Natural killer cell (primary cell): ENCODE results near the gene TXLNA. TPM values are rescaled to one million over a fixed set of nuclear protein-coding genes. Genes with fewer than 3 reads are reported as not detected.
"Not testable (repeated sequence)": the region's sequence is repeated elsewhere in the genome, so short reads cannot be mapped to it uniquely, and the experiment has no call there.

Source experiments
- ATAC-seq, 3 donors: fragments of 150-1000 bp in 2 of 3; fragments of 200-7000 bp in 1 of 3; cut with Tn5 transposase; 1 replicate in 1 of 3; 2 replicates in 2 of 3; pipeline ENCODE4 v1.10.0; 2021; ENCODE audit warnings: mild to moderate bottlenecking in 2 of 3, moderate library complexity in 2 of 3
- DNase-seq, 2 donors: peaks; one replicate each; pipeline versions ENCODE4 v3.0.0 to v3.0.0-alpha.2; 2013 to 2021; ENCODE audit warnings: mixed read lengths in 1 of 2
- H3K27ac ChIP-seq: one replicate; pipeline ENCODE4 v1.5.1; 2013; ENCODE audit warnings: mild to moderate bottlenecking, low read length
- H3K27me3 ChIP-seq: one replicate; pipeline ENCODE4 v1.6.1; 2013; ENCODE audit warnings: low read length; ENCODE audit not compliant: control insufficient read depth, insufficient read depth
- H3K36me3 ChIP-seq: one replicate; pipeline ENCODE4 v1.6.1; 2013; ENCODE audit warnings: low read length; ENCODE audit not compliant: control insufficient read depth, insufficient read depth
- H3K4me1 ChIP-seq: one replicate; pipeline ENCODE4 v1.6.1; 2013; ENCODE audit warnings: low read length; ENCODE audit not compliant: control insufficient read depth, insufficient read depth
- H3K4me3 ChIP-seq: one replicate; pipeline ENCODE4 v1.5.1; 2013; ENCODE audit warnings: low read length
- H3K9me3 ChIP-seq: one replicate; pipeline ENCODE4 v1.6.1; 2013; ENCODE audit warnings: low read length; ENCODE audit not compliant: control insufficient read depth, insufficient read depth
- H3K27ac Mint-ChIP-seq, 2 donors: one replicate each; pipeline ENCODE4 v1.8.0; 2022; ENCODE audit warnings: mild to moderate bottlenecking in 2 of 2, mixed read lengths in 2 of 2, moderate library complexity in 1 of 2
- H3K27me3 Mint-ChIP-seq, 2 donors: one replicate each; pipeline ENCODE4 v1.8.0; 2022; ENCODE audit warnings: low read depth in 2 of 2, mixed read lengths in 2 of 2
- H3K36me3 Mint-ChIP-seq: one replicate; pipeline ENCODE4 v1.8.0; 2022; ENCODE audit warnings: mixed read lengths
- H3K4me1 Mint-ChIP-seq, 2 donors: one replicate each; pipeline ENCODE4 v1.8.0; 2022; ENCODE audit warnings: mixed read lengths in 2 of 2
- H3K4me3 Mint-ChIP-seq: one replicate; pipeline ENCODE4 v1.8.0; 2022; ENCODE audit warnings: mild to moderate bottlenecking, moderate library complexity, mixed read lengths
- H3K9me3 Mint-ChIP-seq, 2 donors: one replicate each; pipeline ENCODE4 v1.8.0; 2022; ENCODE audit warnings: mixed read lengths in 2 of 2
- WGBS: methylation state at CpG from one replicate; pipeline ENCODE4 v1.1.7; 2013; ENCODE audit warnings: missing lambda C conversion rate; ENCODE audit not compliant: insufficient coverage; 5-methylcytosine and 5-hydroxymethylcytosine counted together
- intact Hi-C: fragments of 100-400 bp; cut with micrococcal nuclease; formaldehyde crosslinking; loops from one replicate; pipeline ENCODE4 v1.14.2; 2022
- total RNA-seq, 4 donors: library from RNA; stranded (reverse); fragments of 120-200 nt in 1 of 4; gene quantifications; one replicate each; pipeline versions ENCODE4 v1.2.3 to v1.2.4, GENCODE V29; 2013 to 2022
- TF ChIP-seq, protein P1 (sequence below): fragments of 200-600 bp; IDR thresholded peaks from one replicate; pipeline ENCODE4 v1.8.0; 2022; ENCODE audit warnings: antibody characterized with exemption

The TXLNA gene
- 10 to 100 TPM; 26.0 to 36.0 (median 33.3) TPM for total RNA-seq
- 36.4 TPM for total RNA-seq (2013)

DNA sequence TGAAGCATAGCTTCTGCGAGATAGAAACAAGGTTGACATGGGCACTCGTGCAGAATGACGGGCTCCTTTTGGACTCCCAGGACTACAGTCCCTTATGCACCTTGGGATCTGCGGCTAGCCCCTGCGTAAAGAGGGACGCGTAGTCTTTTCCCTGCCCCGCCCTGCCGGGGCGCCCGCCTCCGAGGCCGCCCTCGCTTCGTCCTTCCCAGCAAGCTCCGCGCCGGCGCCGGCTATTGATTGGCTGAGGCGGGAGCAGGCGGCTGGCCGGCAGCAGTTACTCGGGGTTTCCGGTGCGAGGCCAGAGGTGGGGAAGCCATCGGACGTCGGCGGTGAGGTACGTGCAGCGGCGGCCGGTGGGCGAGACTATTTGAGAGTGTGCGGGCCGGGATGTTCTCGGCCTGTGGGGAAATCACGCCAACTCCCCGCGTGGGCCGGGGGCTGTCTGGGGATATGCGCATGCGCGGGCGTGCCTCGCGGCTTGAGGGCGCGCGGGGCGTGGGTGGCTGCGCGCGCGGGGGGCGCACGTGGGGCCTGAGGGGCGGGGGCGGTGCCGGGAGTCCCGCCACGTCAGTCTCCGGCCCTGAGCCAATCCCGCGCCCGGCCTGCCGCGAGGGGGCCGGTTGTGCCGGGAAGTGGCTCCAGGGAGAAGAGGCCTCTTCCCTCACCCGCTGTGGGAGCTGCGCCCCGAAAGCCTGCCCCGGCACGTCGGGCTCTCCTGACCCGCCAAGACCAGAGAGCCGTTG, at the start of gene TXLNA:
TSS of gene TXLNA (plus strand) at position 233 of the 743 bp plus-strand sequence. CDS start 671 bp downstream, outside the sequence.
- Mint-ChIP-seq H3K36me3 (no peaks in the 10 kb centered on the region), H3K9me3 (no peaks in the 10 kb centered on the region), H3K4me1 (peaks cover 35 to 43% of the 10 kb centered on the region in 2 donors), H3K4me3 (peak within 1 kb of the TSS; percentile 95), H3K27ac (peak within 1 kb of the TSS; percentile 95 to 98), H3K27me3 (no peaks in the 10 kb centered on the region)
- Histone ChIP-seq H3K27me3 (no peaks in the 10 kb centered on the region), H3K36me3 (peaks cover 7% of the 10 kb centered on the region), H3K27ac (peak within 1 kb of the TSS; percentile 80), H3K4me1 (peaks cover 28% of the 10 kb centered on the region), H3K4me3 (peak within 1 kb of the TSS; percentile 70), H3K9me3 (no peaks in the 10 kb centered on the region)
- ATAC-seq (peak; percentile 86 to 93 (median 88)), DNase-seq (peak; percentile 87 to 92)
- intact Hi-C loops, result loop anchor here (1.0 to 5.0 kb wide), 3 partner anchors 22 to 72 kb away; partner anchors contain the start of genes EIF3I, KPNA6 and TMEM234
- TF ChIP-seq, protein P1, sequence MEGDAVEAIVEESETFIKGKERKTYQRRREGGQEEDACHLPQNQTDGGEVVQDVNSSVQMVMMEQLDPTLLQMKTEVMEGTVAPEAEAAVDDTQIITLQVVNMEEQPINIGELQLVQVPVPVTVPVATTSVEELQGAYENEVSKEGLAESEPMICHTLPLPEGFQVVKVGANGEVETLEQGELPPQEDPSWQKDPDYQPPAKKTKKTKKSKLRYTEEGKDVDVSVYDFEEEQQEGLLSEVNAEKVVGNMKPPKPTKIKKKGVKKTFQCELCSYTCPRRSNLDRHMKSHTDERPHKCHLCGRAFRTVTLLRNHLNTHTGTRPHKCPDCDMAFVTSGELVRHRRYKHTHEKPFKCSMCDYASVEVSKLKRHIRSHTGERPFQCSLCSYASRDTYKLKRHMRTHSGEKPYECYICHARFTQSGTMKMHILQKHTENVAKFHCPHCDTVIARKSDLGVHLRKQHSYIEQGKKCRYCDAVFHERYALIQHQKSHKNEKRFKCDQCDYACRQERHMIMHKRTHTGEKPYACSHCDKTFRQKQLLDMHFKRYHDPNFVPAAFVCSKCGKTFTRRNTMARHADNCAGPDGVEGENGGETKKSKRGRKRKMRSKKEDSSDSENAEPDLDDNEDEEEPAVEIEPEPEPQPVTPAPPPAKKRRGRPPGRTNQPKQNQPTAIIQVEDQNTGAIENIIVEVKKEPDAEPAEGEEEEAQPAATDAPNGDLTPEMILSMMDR, result no peak
- under 1% methylated on average over 79 of the region's 79 CpGs for WGBS

DNA sequence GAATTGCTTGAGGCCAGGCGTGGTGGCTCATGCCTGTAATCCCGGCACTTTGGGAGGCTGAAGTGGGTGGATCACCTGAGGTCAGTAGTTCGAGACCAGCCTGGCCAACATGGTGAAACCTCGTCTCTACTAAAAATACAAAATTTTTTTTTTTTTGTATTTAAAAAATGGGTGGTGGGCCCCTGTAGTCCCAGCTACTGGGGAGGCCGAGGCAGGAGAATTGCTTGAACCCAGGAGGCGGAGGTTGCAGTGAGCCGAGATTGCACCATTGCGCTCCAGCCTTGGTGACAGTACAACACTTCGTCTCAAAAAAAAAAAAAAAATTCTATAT, 45.6 kb upstream of the TXLNA start:
- H3K9me3 ChIP-seq, H3K4me3 ChIP-seq, intact Hi-C loops, ATAC-seq, H3K36me3 Mint-ChIP-seq, H3K9me3 Mint-ChIP-seq, H3K27ac ChIP-seq, DNase-seq, H3K4me3 Mint-ChIP-seq, H3K27ac Mint-ChIP-seq, H3K27me3 Mint-ChIP-seq, H3K36me3 ChIP-seq, H3K4me1 ChIP-seq, H3K27me3 ChIP-seq: not testable (repeated sequence)
- H3K4me1 Mint-ChIP-seq, result peaks cover 28 to 40% of the 10 kb centered on the region in 2 donors
- WGBS, result 88% methylated on average over 5 of the region's 9 CpGs

DNA sequence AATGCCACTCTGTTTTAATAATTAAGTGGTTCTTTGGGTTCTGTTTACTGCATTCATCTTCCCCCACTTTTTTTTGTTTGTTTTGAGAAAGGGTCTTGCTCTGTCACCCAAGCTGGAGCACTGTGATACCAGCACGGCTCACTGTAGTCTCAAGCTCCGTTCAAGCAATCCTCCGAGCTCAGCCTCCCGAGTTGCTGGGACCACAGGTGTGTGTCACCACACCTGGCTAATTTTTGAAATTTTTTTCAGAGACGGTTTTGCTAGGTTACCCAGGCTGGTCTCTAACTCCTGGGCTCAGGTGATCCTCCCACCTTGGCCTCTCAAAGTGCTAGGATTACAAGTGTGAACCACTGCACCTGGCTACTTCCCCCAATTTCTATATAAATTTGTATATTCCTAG, 42.4 kb upstream of the TXLNA start:
- Mint-ChIP-seq H3K36me3 (no peaks in the 10 kb centered on the region), H3K4me1 (peaks cover 35 to 47% of the 10 kb centered on the region in 2 donors), H3K9me3 (no peaks in the 10 kb centered on the region), H3K27ac (peak overlapping the region; percentile 5 to 80), H3K27me3 (no peaks in the 10 kb centered on the region), H3K4me3 (no peak overlapping the region)
- Histone ChIP-seq H3K27ac (no peak overlapping the region), H3K4me3 (no peak overlapping the region), H3K27me3 (no peaks in the 10 kb centered on the region), H3K4me1 (no peaks in the 10 kb centered on the region), H3K9me3 (no peaks in the 10 kb centered on the region), H3K36me3 (no peaks in the 10 kb centered on the region)
- no peak for ATAC-seq
- TF ChIP-seq, protein P1, result no peak
- WGBS, result 98% methylated on average over 5 of the region's 5 CpGs
- intact Hi-C loops, result no loop called here
- DNase-seq, result no peak

DNA sequence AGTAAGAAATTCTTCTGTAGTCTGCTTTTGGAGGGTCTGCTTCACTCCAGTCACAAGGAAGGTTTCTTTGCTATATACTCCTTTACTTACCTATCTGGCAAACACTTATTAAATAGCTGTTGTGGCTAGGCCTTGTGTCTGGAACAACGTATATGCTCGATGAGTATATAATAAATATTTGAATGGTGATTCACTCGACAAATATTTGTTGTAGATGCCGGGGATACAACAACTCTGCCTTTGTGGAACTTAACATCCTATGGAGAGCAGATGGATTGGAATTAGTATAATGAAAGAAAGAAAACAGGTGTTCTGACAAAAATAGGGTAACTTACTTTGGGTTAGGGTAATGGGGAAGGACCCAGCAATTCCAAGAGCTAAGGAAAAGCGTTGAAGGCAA, 40.5 kb upstream of the TXLNA start:
- no peaks in the 10 kb centered on the region for H3K36me3 ChIP-seq
- peaks cover 47 to 60% of the 10 kb centered on the region in 2 donors for H3K4me1 Mint-ChIP-seq
- no peak overlapping the region for H3K27ac ChIP-seq
- WGBS, result 93% methylated on average over 4 of the region's 5 CpGs
- no peaks in the 10 kb centered on the region for H3K9me3 Mint-ChIP-seq
- H3K36me3 Mint-ChIP-seq, result no peaks in the 10 kb centered on the region
- no peak overlapping the region for H3K4me3 ChIP-seq
- no peak overlapping the region for H3K4me3 Mint-ChIP-seq
- TF ChIP-seq, protein P1, result no peak
- H3K27ac Mint-ChIP-seq, result peak overlapping the region; percentile 32 to 80
- no peaks in the 10 kb centered on the region for H3K27me3 ChIP-seq
- ATAC-seq (no peak), DNase-seq (no peak)
- no peaks in the 10 kb centered on the region for H3K27me3 Mint-ChIP-seq
- intact Hi-C loops, result no loop called here
- H3K4me1 ChIP-seq, result no peaks in the 10 kb centered on the region
- no peaks in the 10 kb centered on the region for H3K9me3 ChIP-seq
